Activated T-cell treated with anti-CD3 and anti-CD28 coated beads, Interleukin-2, amount 50 U/mL, for 72 hours (primary cell): ENCODE results near the gene CXorf66. TPM values are rescaled to one million over a fixed set of nuclear protein-coding genes. Genes with fewer than 3 reads are reported as not detected.
A peak's percentile ranks its signal among the peaks of the same experiment; 100 is the strongest.
"Not testable (repeated sequence)": the region's sequence is repeated elsewhere in the genome, so short reads cannot be mapped to it uniquely, and the experiment has no call there.

Experiments used
- ATAC-seq, 2 donors: fragments of 150-1000 bp; cut with Tn5 transposase; replicated peaks in 1 of 2; 2 replicates each; pipeline ENCODE4 v1.10.0; 2021; ENCODE audit warnings: moderate library complexity in 2 of 2, mild to moderate bottlenecking in 1 of 2
- DNase-seq, 2 donors: peaks; one replicate each; pipeline ENCODE4 v3.0.0; 2021 to 2022; ENCODE audit warnings: mixed read lengths in 1 of 2
- H3K27ac Mint-ChIP-seq: one replicate; pipeline ENCODE4 v1.8.0; 2022; ENCODE audit warnings: mild to moderate bottlenecking, moderate library complexity, mixed read lengths
- H3K27me3 Mint-ChIP-seq: one replicate; pipeline ENCODE4 v1.8.0; 2022; ENCODE audit warnings: low read depth, mixed read lengths
- H3K36me3 Mint-ChIP-seq, 2 donors: one replicate each; pipeline ENCODE4 v1.8.0; 2022; ENCODE audit warnings: mixed read lengths in 2 of 2, mild to moderate bottlenecking in 1 of 2; ENCODE audit not compliant: insufficient read depth in 2 of 2
- H3K4me1 Mint-ChIP-seq: one replicate; pipeline ENCODE4 v1.8.0; 2022; ENCODE audit warnings: low read depth, mixed read lengths
- H3K4me3 Mint-ChIP-seq, 2 donors: one replicate each; pipeline ENCODE4 v1.8.0; 2022; ENCODE audit warnings: mild to moderate bottlenecking in 2 of 2, mixed read lengths in 2 of 2, moderate library complexity in 2 of 2
- H3K9me3 Mint-ChIP-seq, 2 donors: one replicate each; pipeline ENCODE4 v1.8.0; 2022; ENCODE audit warnings: mixed read lengths in 2 of 2
- total RNA-seq, 2 donors: library from RNA; stranded (reverse); gene quantifications; one replicate each; pipeline ENCODE4 v1.2.3, GENCODE V29; 2022

Gene CXorf66
- total RNA-seq, 2 donors from 2014 or later = not detected

DNA sequence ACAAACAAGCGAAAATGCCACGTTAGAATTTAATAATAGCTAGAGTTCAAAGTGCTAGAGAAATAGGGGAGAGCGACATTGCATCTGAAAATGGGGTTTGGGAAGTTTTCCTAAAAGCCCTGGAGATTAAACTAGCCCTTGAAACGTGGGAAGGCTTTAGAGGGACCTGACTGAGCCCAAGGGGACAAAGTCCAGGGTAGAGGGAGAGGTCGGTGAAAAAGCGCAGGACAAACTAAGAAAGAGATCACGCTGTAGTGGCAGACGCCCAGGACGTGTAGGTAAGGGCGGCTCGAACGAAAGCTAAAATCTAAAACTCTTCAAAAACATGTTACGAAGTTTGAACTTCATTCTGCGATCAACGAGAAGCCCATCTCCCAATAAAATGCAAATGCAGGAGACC, 31.4 kb downstream of the CXorf66 start:
- no peaks in the 10 kb centered on the region for H3K9me3 Mint-ChIP-seq

DNA sequence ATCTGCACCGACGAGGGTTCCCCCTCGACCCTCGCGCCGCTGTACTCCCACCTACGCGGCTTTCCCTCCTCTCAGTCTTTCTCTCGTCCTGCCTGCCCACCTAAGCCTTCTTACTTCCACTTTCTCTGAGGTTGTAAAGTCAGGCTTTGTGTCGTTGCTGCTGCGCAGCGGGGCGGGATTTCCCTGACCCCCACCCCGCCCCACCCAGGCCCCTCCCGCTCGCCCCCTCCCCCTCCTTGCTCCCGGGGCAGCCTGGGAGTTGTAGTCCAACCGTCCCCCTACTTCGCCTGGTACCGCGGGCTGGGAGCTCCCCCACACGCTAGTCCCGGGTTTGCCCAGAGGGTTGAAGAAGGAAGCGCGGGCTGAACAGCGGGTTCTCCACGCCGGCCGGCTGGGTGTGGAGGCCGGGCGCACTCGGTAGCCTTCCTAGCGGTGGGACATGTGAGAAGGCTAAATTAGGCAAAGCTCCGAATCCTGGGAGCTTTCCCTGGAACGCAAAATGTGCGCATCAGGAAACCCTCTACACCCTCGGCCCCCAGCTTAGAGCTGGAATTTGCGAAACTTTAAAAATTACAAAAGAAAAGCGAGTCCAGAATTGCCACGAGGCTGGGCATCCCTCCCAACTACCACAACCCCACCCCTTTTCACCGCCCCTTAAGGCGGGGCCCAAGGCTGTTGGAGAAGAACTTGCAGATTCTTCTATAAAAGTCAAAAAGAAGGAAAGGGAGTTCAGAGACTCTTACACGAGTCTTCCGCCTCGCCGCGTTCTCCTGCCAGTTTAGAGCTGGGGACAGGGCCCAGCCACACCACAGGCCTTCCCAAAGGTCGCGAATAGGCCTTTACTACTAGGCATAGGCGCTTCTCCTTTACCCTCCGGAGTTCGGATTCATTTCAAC, 32.2 kb downstream of the CXorf66 start, which contains the start of gene ATP11C:
TSS of gene ATP11C (minus strand) at position 153 of the 896 bp plus-strand sequence. CDS start 1,011 bp downstream, outside the sequence.
- peak within 1 kb of the TSS; percentile 94 for H3K27ac Mint-ChIP-seq
- peaks cover 27% of the 10 kb centered on the region for H3K4me1 Mint-ChIP-seq
- peak; percentile 83 to 85 for ATAC-seq
- H3K4me3 Mint-ChIP-seq = peak within 1 kb of the TSS; percentile 80 to 89
- peak; percentile 78 to 82 for DNase-seq
- peaks cover 19% of the 10 kb centered on the region for H3K27me3 Mint-ChIP-seq
- H3K36me3 Mint-ChIP-seq = peaks cover 0 to 3% of the 10 kb centered on the region in 2 donors
- H3K9me3 Mint-ChIP-seq = no peaks in the 10 kb centered on the region

More for the DNA sequence above, 31.4 kb downstream of the CXorf66 start:
- ATAC-seq (no peak), DNase-seq (no peak)
- Mint-ChIP-seq H3K36me3 (peaks cover 0 to 3% of the 10 kb centered on the region in 2 donors), H3K4me3 (peak overlapping the region; percentile 80 to 89), H3K4me1 (peaks cover 22% of the 10 kb centered on the region), H3K27ac (no peak overlapping the region), H3K27me3 (peaks cover 17% of the 10 kb centered on the region)

DNA sequence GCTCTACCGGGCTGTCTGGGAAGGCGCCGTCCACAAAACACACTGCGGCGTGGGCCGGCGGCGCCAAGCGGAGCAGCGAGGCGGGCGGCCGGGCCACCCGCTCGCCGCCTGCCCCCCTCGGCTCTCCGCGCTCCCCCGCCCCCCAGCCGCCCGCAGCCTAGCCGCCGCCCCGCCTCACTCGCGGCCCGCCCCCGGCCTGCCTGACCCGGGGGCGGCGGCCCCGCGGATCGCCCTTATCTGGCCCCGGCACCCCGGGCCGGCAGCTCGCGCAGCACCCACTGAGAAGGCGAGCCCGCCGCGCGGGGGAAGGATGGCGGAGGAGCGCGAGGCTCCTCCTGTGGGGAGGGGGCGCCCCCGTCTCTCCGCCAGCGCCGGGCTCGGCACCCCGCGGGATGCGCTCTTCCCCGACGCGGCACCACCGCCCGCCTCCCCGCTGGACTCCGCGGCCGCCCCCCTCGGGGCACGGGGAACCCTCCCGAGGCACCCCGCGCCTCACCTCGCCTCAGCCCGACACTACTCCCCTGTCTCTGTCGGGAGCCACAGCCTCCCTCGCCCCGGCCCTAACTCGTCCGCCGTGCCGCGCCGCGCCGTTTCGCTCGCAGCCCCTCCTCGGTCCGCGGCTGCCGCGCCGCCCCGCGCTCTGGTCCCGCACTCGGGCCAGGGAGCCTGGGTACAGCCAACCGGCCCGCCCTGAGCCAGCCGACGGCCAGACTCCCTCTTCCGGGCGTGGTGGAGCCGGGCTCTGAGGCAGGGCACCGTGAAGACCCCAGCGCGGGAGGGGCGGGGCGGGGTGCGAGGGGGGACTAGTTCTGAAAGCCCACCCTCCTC, 33.0 kb downstream of the CXorf66 start:
- peaks cover 27% of the 10 kb centered on the region for H3K4me1 Mint-ChIP-seq
- H3K9me3 Mint-ChIP-seq = no peaks in the 10 kb centered on the region
- H3K4me3 Mint-ChIP-seq = peak overlapping the region; percentile 80 to 89
- DNase-seq = peak; percentile 44 to 46
- ATAC-seq = peak; percentile 45 to 57
- peaks cover 17% of the 10 kb centered on the region for H3K27me3 Mint-ChIP-seq
- H3K36me3 Mint-ChIP-seq = peaks cover 0 to 3% of the 10 kb centered on the region in 2 donors
- H3K27ac Mint-ChIP-seq = peak overlapping the region; percentile 94

DNA sequence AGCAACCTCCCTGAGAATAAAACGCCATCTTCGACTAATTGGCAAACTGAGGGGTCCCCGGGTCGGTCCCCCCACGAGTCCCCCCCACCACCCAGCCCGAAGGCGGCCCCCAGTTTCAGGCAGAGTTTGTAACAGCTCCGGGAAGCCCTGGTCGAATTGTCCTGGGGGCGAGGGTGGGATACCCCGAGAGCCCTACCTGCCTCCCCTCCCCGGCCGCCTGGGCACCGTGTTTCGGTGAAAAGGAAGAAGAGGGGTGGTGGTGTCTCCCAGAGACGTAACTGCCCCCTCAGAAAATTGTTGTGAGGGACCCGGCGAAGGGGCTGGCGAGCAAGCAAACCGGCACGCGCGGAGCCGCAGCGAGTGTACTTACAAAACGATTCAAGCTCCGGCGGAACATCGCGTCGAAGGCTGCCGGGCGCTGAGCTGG, 33.7 kb downstream of the CXorf66 start:
- H3K27me3 Mint-ChIP-seq = peaks cover 11% of the 10 kb centered on the region
- H3K27ac Mint-ChIP-seq = peak overlapping the region; percentile 42
- peaks cover 27% of the 10 kb centered on the region for H3K4me1 Mint-ChIP-seq
- DNase-seq = no peak
- H3K4me3 Mint-ChIP-seq = peak overlapping the region; percentile 71 to 80
- ATAC-seq = no peak
- no peaks in the 10 kb centered on the region for H3K9me3 Mint-ChIP-seq
- peaks cover 0 to 3% of the 10 kb centered on the region in 2 donors for H3K36me3 Mint-ChIP-seq

DNA sequence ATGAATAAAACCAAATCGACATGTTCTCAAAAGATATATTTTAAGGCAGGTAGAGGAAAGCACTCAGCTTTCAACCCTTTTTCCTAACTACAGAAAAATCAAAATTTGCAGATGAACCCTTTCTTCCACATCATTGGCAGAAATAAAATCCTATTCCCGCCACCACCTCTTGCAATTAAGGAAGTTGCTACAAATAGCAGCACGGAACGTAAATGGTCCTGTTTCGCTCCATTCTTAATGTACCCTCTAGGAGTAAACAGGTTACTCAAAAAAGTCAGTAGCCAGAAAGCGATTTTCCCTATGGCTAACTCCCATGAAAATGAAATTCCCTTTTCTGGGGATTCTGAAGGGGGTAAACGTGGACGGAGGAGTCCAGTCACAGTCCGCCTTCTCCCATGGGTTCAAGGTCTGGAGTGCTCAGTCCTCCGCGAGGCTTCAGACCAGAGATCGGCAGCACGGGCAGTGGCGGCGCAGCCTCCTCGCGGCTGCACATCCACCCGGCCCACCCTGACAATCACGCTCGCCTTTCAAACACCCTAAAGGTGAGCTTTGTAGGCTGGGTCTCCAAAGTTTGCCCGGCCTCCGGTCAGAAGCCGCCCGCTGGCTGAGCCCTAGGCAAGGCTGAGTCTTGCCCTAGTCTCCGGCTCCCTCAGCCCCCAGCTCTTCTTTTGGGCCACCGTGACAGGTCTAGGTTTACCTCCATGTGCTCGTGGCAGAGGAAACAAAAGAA, 34.2 kb downstream of the CXorf66 start:
- Mint-ChIP-seq H3K27ac (peak overlapping the region; percentile 42), H3K36me3 (peaks cover 0 to 3% of the 10 kb centered on the region in 2 donors), H3K4me3 (peak overlapping the region; percentile 71 to 80), H3K9me3 (no peaks in the 10 kb centered on the region), H3K4me1 (peaks cover 27% of the 10 kb centered on the region), H3K27me3 (peaks cover 11% of the 10 kb centered on the region)
- peak; percentile 2 to 4 for ATAC-seq
- peak; percentile 21 to 26 for DNase-seq

DNA sequence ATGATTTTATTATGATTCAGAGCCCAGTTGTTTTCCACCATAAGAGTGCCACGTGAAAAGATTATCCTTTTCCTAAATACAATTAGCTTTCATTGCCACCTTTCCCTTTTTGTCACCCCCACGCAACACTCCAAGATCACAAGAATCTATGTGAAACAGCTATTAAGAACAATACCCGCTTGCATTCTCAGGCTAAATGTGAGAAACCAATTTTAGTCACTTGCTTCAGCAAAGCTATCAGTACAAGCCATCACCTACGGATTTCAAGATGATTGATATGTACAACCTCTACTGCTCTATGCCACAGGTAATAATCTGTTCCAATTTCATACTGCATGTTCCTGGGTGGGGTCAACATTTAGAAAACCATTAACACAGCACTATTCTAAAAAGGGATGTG, 34.9 kb downstream of the CXorf66 start:
- H3K27me3 Mint-ChIP-seq = peaks cover 11% of the 10 kb centered on the region
- H3K9me3 Mint-ChIP-seq = no peaks in the 10 kb centered on the region
- H3K4me1 Mint-ChIP-seq = peaks cover 32% of the 10 kb centered on the region
- no peak for ATAC-seq
- peaks cover 0 to 3% of the 10 kb centered on the region in 2 donors for H3K36me3 Mint-ChIP-seq
- peak overlapping the region; percentile 71 to 80 for H3K4me3 Mint-ChIP-seq
- H3K27ac Mint-ChIP-seq = no peak overlapping the region
- DNase-seq = no peak

DNA sequence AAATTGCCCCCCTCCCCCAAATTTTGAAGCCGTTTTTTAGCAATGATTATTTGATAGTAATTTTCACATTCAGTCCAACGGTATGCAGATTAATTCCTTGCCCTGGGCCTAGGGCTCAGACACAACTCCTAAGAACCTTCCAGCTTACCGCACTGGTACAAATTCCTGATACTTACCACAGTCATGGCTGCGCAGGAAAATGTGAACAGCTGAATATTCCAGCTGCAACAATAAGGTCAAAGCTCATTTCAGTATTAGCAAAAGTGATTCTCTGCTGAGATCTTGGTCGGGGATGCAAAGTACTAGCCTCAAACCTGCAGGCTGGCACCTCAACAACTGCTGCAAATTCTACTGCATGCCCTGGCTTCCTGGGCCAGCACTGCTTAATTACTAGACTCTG, 35.4 kb downstream of the CXorf66 start:
- peaks cover 11% of the 10 kb centered on the region for H3K27me3 Mint-ChIP-seq
- H3K27ac Mint-ChIP-seq = no peak overlapping the region
- DNase-seq (no peak), ATAC-seq (no peak)
- peak overlapping the region; percentile 6 to 31 for H3K4me3 Mint-ChIP-seq
- peaks cover 0 to 3% of the 10 kb centered on the region in 2 donors for H3K36me3 Mint-ChIP-seq
- H3K4me1 Mint-ChIP-seq = peaks cover 32% of the 10 kb centered on the region
- H3K9me3 Mint-ChIP-seq = no peaks in the 10 kb centered on the region

DNA sequence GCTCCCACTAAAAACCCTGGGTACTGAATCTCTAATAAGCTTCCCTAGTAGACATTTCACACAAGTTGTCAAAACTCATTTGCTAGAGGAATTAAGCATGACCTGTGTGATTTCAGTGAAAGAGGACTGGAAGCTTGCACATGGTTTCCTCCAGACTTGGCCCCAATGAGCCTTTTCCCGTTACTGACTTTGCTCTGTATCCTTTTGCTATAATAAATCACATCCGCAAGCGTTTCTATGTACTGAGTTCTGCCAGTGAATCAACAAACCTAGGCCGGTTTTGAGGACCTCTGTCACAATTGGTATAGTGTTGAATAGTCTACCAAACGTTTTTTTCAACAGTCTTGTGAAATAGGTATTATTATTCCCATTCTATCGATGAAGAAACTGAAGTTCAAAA, 40.6 kb downstream of the CXorf66 start:
- no peak for DNase-seq
- H3K9me3 Mint-ChIP-seq = no peaks in the 10 kb centered on the region
- peaks cover 24% of the 10 kb centered on the region for H3K4me1 Mint-ChIP-seq
- ATAC-seq = no peak
- H3K36me3 Mint-ChIP-seq = peaks cover 0 to 3% of the 10 kb centered on the region in 2 donors
- peaks cover 11% of the 10 kb centered on the region for H3K27me3 Mint-ChIP-seq
- H3K27ac Mint-ChIP-seq = no peak overlapping the region
- no peak overlapping the region for H3K4me3 Mint-ChIP-seq

DNA sequence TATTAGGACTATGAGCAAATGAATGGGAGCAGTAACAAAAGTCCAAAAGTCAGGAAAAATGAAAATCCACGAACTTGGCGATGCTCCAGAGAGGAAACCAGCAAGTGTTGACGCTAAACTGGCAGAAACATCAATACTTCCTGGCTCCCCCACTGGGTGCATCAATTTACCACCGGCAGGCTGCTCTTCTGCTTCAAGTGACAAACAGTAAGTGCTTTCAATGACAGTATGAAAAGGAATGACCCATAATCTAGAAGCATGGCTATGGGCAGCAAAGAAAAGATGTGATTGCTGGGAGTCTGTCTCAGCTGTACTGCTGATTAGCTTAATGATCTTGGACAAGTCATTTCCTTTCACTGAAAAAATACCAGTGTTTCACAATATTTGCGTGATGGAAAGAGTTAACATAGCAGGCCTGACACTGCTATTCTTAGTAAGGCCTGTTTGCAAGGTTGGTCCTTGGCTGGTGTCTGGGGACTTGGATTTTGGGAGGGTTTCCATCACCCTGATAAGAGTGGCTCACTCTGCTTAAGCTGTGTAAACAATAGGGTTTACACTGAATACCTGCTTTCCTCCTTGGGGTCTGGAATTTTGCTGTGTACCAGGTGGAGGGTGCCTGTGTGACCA, 41.1 kb downstream of the CXorf66 start:
- H3K27ac Mint-ChIP-seq = no peak overlapping the region

DNA sequence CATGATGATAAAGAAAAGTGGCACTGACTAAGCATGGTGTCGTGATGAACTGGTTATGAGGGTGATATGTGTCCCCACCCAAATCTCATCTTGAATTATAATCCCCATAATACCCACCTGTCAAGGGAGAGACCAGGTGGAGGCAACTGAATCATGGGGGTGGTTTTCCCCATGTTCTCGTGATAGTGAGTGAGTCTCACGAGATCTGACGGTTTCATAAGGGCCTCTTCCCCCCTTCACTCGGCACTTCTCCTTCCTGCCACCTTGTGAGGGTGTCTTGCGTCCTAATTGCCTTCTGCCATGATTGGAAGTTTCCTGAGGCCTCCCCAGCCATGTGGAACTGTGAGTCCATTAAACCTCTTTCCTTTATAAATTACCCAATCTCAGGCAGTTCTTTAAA, 44.2 kb downstream of the CXorf66 start:
- H3K27me3 Mint-ChIP-seq = not testable (repeated sequence)

More for the DNA sequence above, 41.1 kb downstream of the CXorf66 start:
- Mint-ChIP-seq H3K4me3 (no peak overlapping the region), H3K4me1 (peaks cover 19% of the 10 kb centered on the region), H3K9me3 (no peaks in the 10 kb centered on the region), H3K36me3 (peaks cover 0 to 3% of the 10 kb centered on the region in 2 donors), H3K27me3 (peaks cover 8% of the 10 kb centered on the region)
- ATAC-seq = peak in 1 of 2 donors; percentile 32
- no peak for DNase-seq

DNA sequence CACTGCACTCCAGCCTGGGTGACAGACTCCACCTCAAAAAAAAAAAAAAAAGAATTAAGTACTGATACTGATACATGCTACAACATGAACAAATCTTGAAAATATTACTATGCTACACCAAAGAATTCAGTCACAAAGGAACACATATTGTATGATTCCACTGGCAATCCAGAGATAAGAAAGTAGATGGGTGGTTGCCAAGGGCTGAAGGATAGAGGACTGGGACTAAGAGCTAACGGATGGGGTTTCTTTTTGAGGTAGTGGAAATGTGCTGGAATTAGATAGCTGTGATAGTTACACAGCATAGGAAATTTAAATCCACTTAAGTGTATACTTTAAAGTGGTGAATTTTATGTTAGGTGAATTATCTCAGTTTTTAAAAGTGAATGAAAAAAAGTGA, 45.0 kb downstream of the CXorf66 start:
- ATAC-seq (no peak), DNase-seq (no peak)
- Mint-ChIP-seq H3K27ac (peak overlapping the region; percentile 24), H3K4me1 (peaks cover 6% of the 10 kb centered on the region), H3K4me3 (no peak overlapping the region), H3K9me3 (no peaks in the 10 kb centered on the region), H3K36me3 (peaks cover 0 to 2% of the 10 kb centered on the region in 2 donors), H3K27me3 (no peaks in the 10 kb centered on the region)

More for the DNA sequence above, 44.2 kb downstream of the CXorf66 start:
- H3K9me3 Mint-ChIP-seq, H3K4me3 Mint-ChIP-seq, ATAC-seq, DNase-seq, H3K36me3 Mint-ChIP-seq: not testable (repeated sequence)
- Mint-ChIP-seq H3K4me1 (peaks cover 12% of the 10 kb centered on the region), H3K27ac (peak overlapping the region; percentile 66)

DNA sequence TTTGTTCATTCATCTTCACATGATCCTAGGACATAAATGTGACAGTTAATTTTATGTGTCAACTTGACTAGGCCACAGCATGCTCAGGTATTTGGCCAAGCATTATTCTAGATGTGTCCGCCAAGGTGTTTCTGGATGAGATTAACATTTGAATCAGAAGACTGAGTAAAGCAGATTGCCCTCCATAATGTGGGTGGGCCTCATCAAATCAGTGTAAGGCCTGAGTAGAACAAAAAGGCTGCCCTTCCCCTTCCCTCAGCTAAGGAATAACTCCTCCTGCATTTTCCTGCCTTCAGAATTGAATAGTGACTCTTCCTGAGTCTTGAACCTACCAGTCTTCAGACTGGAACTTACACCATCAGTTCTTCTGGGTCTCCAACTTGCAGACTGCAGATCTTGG, 50.9 kb downstream of the CXorf66 start:
- Mint-ChIP-seq H3K4me1 (peaks cover 19% of the 10 kb centered on the region), H3K27me3 (no peaks in the 10 kb centered on the region), H3K4me3 (no peak overlapping the region), H3K36me3 (no peaks in the 10 kb centered on the region), H3K27ac (no peak overlapping the region), H3K9me3 (no peaks in the 10 kb centered on the region)
- no peak for ATAC-seq
- no peak for DNase-seq
